IPS-20b (cell line): ENCODE measurements around the gene NWD2.
"Not testable (repeated sequence)": the region's sequence is repeated elsewhere in the genome, so short reads cannot be mapped to it uniquely, and the experiment has no call there.

Experiments used
- H3K27ac ChIP-seq: one replicate; pipeline ENCODE4 v1.5.1; 2013; ENCODE audit warnings: low read length
- H3K27me3 ChIP-seq: 2 replicates; pipeline ENCODE4 v1.6.1; 2013; ENCODE audit warnings: mild to moderate bottlenecking, low read length, inconsistent platforms; ENCODE audit not compliant: insufficient read depth
- H3K36me3 ChIP-seq: 2 replicates; pipeline ENCODE4 v1.6.1; 2013; ENCODE audit warnings: low read depth, mild to moderate bottlenecking, inconsistent platforms, low read length, moderate library complexity; ENCODE audit not compliant: insufficient read depth
- H3K4me1 ChIP-seq: 2 replicates; pipeline ENCODE4 v1.6.1; 2013; ENCODE audit warnings: mild to moderate bottlenecking, control low read depth, inconsistent platforms, low read length, moderate library complexity; ENCODE audit not compliant: insufficient read depth
- H3K4me3 ChIP-seq: 2 replicates; pipeline ENCODE4 v1.5.1; 2013; ENCODE audit warnings: mild to moderate bottlenecking, low read length, inconsistent platforms
- H3K9ac ChIP-seq: 2 replicates; pipeline ENCODE4 v1.6.1; 2013; ENCODE audit warnings: low read depth, mild to moderate bottlenecking, inconsistent platforms, low read length, moderate library complexity
- H3K9me3 ChIP-seq: 2 replicates; pipeline ENCODE4 v1.6.1; 2013; ENCODE audit warnings: mild to moderate bottlenecking, low read depth, low read length, inconsistent platforms; ENCODE audit not compliant: insufficient read depth

The NWD2 gene

DNA sequence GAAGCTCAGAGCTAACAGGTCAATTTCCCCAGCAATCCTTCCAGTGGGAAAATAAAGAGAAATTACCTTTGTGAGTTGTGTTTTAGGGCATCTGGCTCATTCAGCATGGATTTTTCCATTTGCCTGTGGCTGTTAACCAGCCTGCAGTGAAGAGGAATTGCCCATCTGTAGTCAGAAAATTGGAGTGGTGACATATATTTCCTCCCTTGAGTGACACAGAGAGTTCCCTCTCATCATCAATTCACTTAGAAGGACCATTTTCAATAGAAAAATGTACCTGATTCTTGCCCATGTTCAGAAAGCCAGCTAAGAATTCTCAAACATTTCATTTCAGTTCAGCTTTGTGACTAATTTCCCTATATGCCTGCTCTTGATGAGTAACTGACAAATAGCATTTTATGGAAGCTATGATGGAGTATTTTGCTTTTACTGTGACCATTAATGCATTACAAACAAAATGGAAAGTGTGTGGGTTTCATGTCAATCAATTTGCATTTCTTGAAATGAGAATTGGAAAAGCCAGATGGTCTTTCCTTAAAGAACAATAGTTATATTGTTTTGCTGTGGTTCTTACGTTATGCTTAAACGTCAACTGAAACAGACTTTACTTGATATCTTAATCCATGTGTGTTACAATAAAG, 155.8 kb downstream of the NWD2 start:
- Histone ChIP-seq H3K4me3 (no peak overlapping the region), H3K36me3 (no peaks in the 10 kb centered on the region), H3K9me3 (no peaks in the 10 kb centered on the region), H3K9ac (no peak overlapping the region), H3K27me3 (no peaks in the 10 kb centered on the region), H3K27ac (no peak overlapping the region), H3K4me1 (no peaks in the 10 kb centered on the region)

DNA sequence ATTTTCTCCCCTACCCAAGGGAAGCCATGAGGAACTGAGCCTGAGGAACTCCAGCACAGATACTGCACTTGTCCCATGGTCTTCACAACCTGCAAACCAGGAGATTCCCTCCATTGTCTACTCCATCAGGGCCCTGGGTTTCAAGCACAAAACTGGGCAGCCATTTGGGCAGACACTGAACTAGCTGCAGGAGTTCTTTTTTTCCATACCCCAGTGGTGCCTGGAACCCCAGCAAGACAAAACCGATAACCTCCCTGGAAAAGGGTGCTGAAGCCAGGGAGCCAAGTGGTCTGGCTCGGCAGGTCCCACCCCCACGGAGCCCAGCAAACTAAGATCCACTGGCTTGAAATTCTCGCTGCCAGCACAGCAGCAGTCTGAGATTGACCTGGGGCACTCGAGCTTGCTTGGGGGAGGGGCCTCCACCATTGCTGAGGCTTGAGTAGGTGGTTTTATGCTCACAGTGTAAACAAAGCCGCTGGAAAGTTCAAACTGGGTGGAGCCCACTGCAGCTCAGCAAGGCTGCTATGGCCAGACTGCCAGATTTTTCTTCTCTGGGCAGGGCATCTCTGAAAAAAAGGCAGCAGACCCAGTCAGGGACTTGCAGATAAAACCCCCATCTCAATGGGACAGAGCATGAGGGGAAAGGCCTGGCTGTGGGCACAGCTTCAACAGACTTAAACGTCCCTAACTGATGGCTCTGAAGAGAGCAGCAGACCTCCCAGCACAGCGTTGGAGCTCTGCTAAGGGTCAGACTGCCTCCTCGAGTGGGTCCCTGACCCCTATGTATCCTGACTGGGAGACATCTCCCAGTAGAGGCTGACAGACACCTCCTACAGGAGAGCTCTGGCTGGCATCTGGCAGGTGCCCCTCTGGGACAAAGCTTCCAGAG, 163.6 kb downstream of the NWD2 start:
- H3K4me1 ChIP-seq, H3K9ac ChIP-seq, H3K27ac ChIP-seq, H3K9me3 ChIP-seq, H3K36me3 ChIP-seq, H3K4me3 ChIP-seq, H3K27me3 ChIP-seq: not testable (repeated sequence)

DNA sequence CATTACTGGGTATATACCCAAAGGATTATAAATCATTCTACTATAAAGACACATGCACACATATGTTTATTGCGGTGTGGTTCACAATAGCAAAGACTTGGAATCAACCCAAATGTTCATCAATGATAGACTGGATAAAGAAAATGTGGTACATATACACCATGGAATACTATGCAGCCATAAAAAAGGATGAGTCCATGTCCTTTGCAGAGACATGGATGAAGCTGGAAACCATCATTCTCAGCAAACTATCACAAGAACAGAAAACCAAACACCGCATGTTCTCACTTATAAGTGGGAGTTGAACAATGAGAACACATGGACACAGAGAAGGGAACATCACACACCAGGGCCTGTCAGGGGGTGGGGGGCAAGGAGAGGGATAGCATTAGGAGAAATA, 169.1 kb downstream of the NWD2 start:
- H3K36me3 ChIP-seq, H3K27me3 ChIP-seq, H3K27ac ChIP-seq, H3K4me1 ChIP-seq, H3K9me3 ChIP-seq, H3K4me3 ChIP-seq, H3K9ac ChIP-seq: not testable (repeated sequence)

DNA sequence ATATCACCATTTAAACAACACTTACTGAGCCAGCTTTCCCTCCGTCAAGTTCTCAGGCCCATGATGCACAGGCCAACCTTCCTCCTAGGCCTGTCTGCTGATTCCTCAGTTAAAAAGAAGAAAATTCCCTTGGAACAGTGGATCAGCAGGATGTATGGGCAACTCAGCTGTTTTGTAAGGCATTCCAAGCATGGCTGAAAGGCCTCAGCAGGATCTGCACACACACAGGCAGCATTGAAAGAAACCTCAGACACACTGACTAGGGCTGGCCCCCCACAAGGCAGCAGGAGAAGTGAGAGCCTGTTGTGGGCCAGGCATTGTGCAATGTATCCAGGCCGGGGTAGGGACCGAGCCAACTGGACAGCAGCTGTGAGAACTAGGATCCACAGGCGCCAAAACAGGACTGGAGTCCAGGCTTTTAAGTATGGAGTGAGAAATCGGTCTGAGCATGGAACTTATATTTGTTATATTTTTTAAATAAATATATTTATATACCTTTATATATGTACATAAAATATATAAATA, 171.4 kb downstream of the NWD2 start:
- Histone ChIP-seq H3K27ac (no peak overlapping the region), H3K9ac (no peak overlapping the region), H3K9me3 (no peaks in the 10 kb centered on the region), H3K4me3 (no peak overlapping the region), H3K4me1 (no peaks in the 10 kb centered on the region), H3K27me3 (no peaks in the 10 kb centered on the region), H3K36me3 (no peaks in the 10 kb centered on the region)

DNA sequence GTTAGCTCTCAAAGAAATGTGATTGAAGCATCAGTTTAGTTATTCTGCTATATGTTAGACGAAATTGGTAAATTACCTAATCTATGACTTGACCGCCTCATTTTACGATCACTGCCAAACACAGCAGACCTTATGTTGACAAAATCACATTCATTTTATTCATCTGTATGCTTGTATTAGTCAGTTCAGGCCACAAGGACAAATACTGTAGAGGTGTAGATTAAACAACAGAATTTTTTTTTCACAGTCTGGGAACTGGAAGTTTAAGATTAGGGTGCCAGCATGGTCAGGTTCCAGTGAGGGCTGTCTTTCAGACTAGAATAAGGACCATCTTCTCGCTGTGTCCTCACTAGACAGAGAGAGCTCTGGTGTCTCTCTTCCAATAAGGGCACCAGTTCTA, 177.1 kb downstream of the NWD2 start:
- Histone ChIP-seq H3K36me3 (no peaks in the 10 kb centered on the region), H3K9ac (no peak overlapping the region), H3K27me3 (no peaks in the 10 kb centered on the region), H3K27ac (no peak overlapping the region), H3K4me3 (no peak overlapping the region), H3K9me3 (no peaks in the 10 kb centered on the region), H3K4me1 (no peaks in the 10 kb centered on the region)

DNA sequence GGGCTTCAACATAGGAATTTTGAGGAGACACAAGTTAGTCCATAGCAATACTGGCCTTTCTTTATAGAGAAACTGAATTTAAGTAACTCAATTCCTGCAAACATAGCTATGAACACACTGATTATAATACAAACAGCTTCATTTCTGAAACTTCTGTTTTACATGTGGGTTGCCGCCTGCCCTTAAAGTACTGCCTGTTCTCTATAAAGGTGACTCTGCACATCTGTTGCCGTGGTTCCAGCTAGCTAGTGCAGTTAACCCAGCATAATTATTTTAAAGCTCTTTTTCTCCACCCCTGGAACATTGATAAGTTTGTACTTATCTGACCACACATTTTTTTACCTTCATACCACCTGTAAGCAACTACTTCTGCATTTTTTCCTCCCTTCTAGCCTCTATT, 177.6 kb downstream of the NWD2 start:
- no peaks in the 10 kb centered on the region for H3K9me3 ChIP-seq
- H3K9ac ChIP-seq: no peak overlapping the region
- H3K27me3 ChIP-seq: no peaks in the 10 kb centered on the region
- H3K36me3 ChIP-seq: no peaks in the 10 kb centered on the region
- no peak overlapping the region for H3K4me3 ChIP-seq
- no peaks in the 10 kb centered on the region for H3K4me1 ChIP-seq
- H3K27ac ChIP-seq: no peak overlapping the region

DNA sequence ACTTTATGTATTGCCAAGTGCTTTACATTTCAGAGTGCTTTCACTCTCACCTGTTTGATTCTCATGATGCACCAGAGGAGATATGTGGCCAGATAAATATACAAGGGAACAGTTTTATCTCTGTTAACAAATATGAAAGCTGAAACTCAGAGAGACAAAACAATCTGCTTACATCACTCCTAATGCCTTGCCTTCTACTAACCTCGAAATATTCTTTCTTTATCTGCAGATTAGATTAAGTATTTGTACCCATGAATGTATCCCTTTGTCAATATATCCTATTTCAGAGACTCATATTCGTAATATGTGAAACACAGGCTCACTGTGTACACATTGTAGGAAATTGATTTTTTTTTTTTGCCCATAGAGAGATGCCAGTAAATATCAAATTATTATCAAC, 178.1 kb downstream of the NWD2 start:
- Histone ChIP-seq H3K4me1 (no peaks in the 10 kb centered on the region), H3K36me3 (no peaks in the 10 kb centered on the region), H3K27me3 (no peaks in the 10 kb centered on the region), H3K9ac (no peak overlapping the region), H3K4me3 (no peak overlapping the region), H3K9me3 (no peaks in the 10 kb centered on the region), H3K27ac (no peak overlapping the region)

DNA sequence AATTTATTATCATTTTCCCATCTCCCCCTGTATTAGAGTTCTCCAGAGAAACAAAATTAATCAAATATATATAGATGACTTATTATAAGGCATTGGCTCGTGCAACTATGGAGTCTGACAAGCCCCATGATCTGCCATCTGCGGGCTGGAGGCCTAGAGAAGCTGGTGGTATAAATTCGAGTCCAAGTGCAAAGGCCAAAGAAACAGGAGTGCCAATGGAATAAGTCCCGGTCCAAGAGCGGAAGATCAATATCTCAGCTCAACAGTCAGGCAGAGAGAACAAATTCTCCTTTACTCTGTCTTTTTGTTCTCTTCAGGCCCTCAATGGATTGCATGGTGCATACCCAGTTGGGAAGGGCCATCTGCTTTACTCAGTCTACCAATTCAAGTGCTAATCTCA, 178.8 kb downstream of the NWD2 start:
- H3K27me3 ChIP-seq: no peaks in the 10 kb centered on the region
- no peaks in the 10 kb centered on the region for H3K36me3 ChIP-seq

DNA sequence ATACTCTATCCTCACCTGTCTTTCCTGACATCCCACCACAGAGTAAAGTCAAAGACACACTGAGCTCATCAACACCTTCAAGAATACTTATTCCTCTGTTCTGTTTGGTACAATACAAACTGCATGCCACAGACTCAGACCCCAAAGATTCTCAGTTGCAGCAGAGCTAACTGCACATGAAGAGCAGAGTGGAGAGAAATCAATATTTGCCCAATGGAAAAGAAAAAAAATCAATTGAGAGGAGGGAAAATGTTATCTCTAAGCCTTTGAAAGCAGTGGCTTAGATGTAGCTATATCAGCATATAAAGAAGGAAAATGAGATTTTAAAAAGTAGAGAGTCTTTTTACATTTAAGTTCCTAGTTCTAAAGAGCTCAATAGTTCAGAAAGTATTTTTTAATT, 180.2 kb downstream of the NWD2 start:
- Histone ChIP-seq H3K4me1 (no peaks in the 10 kb centered on the region), H3K27me3 (no peaks in the 10 kb centered on the region), H3K4me3 (no peak overlapping the region), H3K9me3 (no peaks in the 10 kb centered on the region), H3K36me3 (no peaks in the 10 kb centered on the region), H3K9ac (no peak overlapping the region), H3K27ac (no peak overlapping the region)

More for the DNA sequence above, 178.8 kb downstream of the NWD2 start:
- Histone ChIP-seq H3K9ac (no peak overlapping the region), H3K4me1 (no peaks in the 10 kb centered on the region), H3K4me3 (no peak overlapping the region), H3K27ac (no peak overlapping the region), H3K9me3 (no peaks in the 10 kb centered on the region)

DNA sequence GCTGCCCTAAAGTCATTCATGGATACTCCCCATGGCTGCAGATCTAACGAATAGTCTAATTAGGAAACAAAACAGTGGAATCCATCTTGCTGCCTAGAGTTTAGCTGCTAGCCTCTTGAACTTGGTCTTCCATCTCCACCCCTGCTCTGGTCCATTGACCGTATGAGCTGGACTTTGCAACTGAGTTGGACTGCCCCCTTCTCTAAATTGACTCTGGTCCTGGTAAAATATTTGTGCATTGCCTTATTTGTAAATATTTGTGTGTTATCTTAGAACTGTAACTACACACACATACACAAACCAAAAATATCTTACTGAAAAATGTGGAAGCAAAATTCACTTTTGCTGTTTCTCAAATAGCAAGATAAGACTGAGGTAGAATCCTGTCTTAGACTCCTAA, 181.3 kb downstream of the NWD2 start:
- Histone ChIP-seq H3K27me3 (no peaks in the 10 kb centered on the region), H3K4me1 (no peaks in the 10 kb centered on the region), H3K27ac (no peak overlapping the region), H3K36me3 (no peaks in the 10 kb centered on the region), H3K9ac (no peak overlapping the region), H3K9me3 (no peaks in the 10 kb centered on the region), H3K4me3 (no peak overlapping the region)

DNA sequence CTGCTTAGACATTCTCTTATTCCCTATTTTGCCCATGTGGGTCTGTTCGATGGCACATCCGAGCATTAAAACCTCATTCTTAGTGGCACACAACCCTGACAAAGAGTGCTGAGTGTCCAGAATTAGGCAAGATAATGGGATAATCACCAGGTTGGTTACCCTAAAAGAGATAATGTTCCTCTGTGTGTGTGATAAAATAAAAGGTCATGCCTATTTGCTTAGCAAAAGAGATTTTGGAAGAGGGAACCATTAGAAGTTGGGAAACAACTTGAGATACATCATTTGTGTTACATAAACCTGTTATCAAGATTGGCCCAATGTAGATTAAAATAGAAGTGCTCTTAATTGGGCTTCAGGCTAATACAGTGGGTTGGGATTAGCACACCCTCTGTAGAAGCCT, 182.7 kb downstream of the NWD2 start:
- Histone ChIP-seq H3K36me3 (no peaks in the 10 kb centered on the region), H3K9me3 (no peaks in the 10 kb centered on the region), H3K4me1 (no peaks in the 10 kb centered on the region), H3K27me3 (no peaks in the 10 kb centered on the region), H3K27ac (no peak overlapping the region), H3K9ac (no peak overlapping the region), H3K4me3 (no peak overlapping the region)

DNA sequence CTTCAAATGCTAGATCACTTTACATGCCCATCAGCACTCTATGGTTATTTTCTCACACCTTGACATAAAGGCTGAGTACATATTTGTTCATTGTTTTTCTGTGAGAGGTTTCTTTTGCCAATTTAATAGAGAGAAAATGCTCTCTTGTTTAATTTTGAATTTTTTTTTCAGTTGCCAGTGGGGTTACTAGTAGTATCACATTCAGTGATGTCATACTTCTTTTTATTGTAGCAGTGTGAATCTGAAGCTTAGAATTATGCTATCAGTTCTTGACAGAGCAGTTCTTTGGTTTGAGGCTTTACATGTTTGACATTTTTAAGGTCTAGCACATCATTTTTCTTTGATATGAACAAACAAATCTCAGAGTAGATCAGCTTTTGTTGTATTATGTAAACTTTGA, 185.4 kb downstream of the NWD2 start:
- Histone ChIP-seq H3K9me3 (no peaks in the 10 kb centered on the region), H3K36me3 (no peaks in the 10 kb centered on the region), H3K9ac (no peak overlapping the region), H3K4me1 (no peaks in the 10 kb centered on the region), H3K4me3 (no peak overlapping the region), H3K27ac (no peak overlapping the region), H3K27me3 (no peaks in the 10 kb centered on the region)
